Adrenal gland (tissue), 12 donors: ENCODE results near the gene ABCC6. TPM values are rescaled to one million over a fixed set of nuclear protein-coding genes. Genes with fewer than 3 reads are reported as not detected.
"Not testable (repeated sequence)": the region's sequence is repeated elsewhere in the genome, so short reads cannot be mapped to it uniquely, and the experiment has no call there.

ENCODE experiments used
- DNase-seq, 7 donors: peaks; one replicate each; pipeline ENCODE4 v3.0.0-alpha.2; 2019 to 2020
- H3K27ac ChIP-seq, 5 donors: fragments of 200-600 bp; sonication (generic) in 4 of 5; 1 replicate in 3 of 5; 2 replicates in 2 of 5; pipeline versions ENCODE4 v1.5.1 to v1.8.0; 2016 to 2020; ENCODE audit warnings: mild to moderate bottlenecking in 1 of 5
- H3K27me3 ChIP-seq: fragments of 200-600 bp; 2 replicates; pipeline ENCODE4 v1.8.0; 2021
- H3K36me3 ChIP-seq, 2 donors: fragments of 200-600 bp; replicated peaks in 1 of 2; 1 replicate in 1 of 2; 2 replicates in 1 of 2; pipeline versions ENCODE4 v1.5.1 to v1.8.0; 2018 to 2022
- H3K4me1 ChIP-seq, 2 donors: fragments of 200-600 bp; replicated peaks in 1 of 2; 1 replicate in 1 of 2; 2 replicates in 1 of 2; pipeline versions ENCODE4 v1.5.1 to v1.8.0; 2018 to 2021
- H3K4me3 ChIP-seq, 4 donors: fragments of 200-600 bp; sonication (generic) in 3 of 4; one replicate each; pipeline ENCODE4 v1.5.1; 2016 to 2018
- H3K9me3 ChIP-seq, 3 donors: fragments of 200-600 bp; sonication (generic) in 1 of 3; replicated peaks in 1 of 3; 1 replicate in 2 of 3; 2 replicates in 1 of 3; pipeline versions ENCODE4 v1.5.1 to v1.8.0; 2016 to 2021
- WGBS, 4 donors: extraction: QIAGEN DNeasy Blood & Tissue Kit in 2 of 4; methylation state at CpG; one replicate each; pipeline versions ENCODE4 v1.1.5 to v1.1.7; 2013 to 2017; 5-methylcytosine and 5-hydroxymethylcytosine counted together
- intact Hi-C, 2 donors: fragments of 100-400 bp; cut with DNase I; formaldehyde crosslinking; loops; one replicate each; pipeline versions ENCODE4 v1.14.1 to v1.15.0; 2022 to 2023
- polyA plus RNA-seq, 3 donors: library from polyadenylated mRNA; stranded (reverse); fragments of 200-250 nt in 2 of 3; fragments of 350-450 nt in 1 of 3; fragmentation: Illumina TruSeq in 1 of 3; extraction: RNeasy Lipid Tissue Mini Kit (QIAGEN cat#74804) in 1 of 3; gene quantifications; one replicate each; pipeline ENCODE4 v1.2.3, GENCODE V29; 2013 to 2014
- total RNA-seq, 9 donors: library from RNA; depleted of rRNA in 4 of 9; stranded (reverse); fragments of >200 nt in 4 of 9; fragments of 120-200 nt in 1 of 9; fragmentation: NEBNext Ultra II Directional in 1 of 9; extraction: Animal tissue kit (Norgen Biotek cat#: 25700) in 1 of 9; gene quantifications; one replicate each; pipeline versions ENCODE4 v1.1.0 to v1.2.4, GENCODE V29; 2013 to 2023
- TF ChIP-seq, protein P1 (sequence below), 6 experiments: fragments of 450-650 bp in 4 of 6; fragments of 200-600 bp in 2 of 6; sonication (generic) in 1 of 6; IDR thresholded peaks; 1 replicate in 5 of 6; 2 replicates in 1 of 6; pipeline versions ENCODE4 v1.5.1 to v1.8.0; 2016 to 2021; ENCODE audit warnings: antibody characterized with exemption in 6 of 6, mild to moderate bottlenecking in 2 of 6, moderate library complexity in 1 of 6
- donor health status: healthy with polysubstance abuse.
- donor health status: Bipolar disorder and iron deficiency.
- donor health status: DM: yes; HTN: yes; CAD: no.
- donor health status: DM: no; HTN: no; CAD: no.
- donor health status: DM: no; HTN: no; CAD: no.
- donor health status: DM: yes; HTN: yes; CAD: no.

Gene ABCC6
- total and polyA plus RNA-seq, 12 donors = 0.79 to 32.2 (median 4.5) TPM

DNA sequence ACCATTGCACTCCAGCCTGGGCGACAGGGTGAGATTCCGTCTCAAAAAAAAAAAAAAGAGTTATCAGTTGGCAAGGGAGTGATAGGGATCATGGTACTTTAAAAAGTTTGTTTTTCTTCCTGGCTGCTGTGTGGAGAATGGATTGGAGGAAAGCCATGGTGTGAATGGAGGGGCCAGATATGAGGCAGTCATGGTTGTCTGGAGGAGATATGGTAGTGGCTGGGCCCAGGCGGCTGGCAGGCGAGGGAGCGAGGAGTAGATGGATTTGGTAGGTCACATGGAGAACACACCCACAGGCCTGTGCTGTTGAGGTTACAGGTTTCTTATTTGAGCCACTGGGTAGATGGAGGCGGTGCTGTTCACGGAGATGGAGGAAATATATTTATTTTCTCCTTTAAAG lies 35.5 kb upstream of the ABCC6 start:
- DNase-seq, intact Hi-C loops: not testable (repeated sequence)

DNA sequence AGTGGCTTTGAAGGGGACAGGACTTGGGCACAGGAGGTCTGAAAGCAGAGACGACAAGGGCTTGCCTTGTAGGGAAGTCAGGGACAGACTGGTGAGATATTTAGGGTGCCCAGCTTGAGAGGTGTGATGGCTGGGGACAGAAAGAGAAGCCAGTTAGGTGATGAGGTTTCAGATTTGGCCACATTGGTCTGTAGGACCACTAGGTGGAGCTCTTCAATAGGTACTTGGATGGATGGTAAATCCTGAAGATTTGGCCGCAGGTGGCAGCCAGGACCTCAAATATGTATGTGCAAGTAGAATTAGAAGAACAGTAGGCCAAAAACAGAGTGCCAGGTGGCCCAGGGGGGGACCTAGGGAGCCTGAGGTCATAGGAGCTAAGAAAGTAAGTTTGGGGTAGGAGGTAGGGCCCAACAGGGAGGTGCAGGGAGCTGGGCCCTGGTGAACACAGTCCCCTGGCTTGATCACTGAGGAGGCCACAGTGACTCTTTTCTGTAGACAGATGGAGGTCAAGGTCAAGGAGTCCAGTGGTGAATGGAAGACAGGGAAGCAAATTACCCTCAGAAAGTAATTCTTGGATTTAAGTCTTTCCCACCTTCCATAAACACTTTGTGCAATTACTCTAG lies 34.1 kb upstream of the ABCC6 start:
- H3K9me3 ChIP-seq, intact Hi-C loops, H3K27me3 ChIP-seq, H3K27ac ChIP-seq, H3K36me3 ChIP-seq, H3K4me1 ChIP-seq, H3K4me3 ChIP-seq: not testable (repeated sequence)
- TF ChIP-seq, protein P1, sequence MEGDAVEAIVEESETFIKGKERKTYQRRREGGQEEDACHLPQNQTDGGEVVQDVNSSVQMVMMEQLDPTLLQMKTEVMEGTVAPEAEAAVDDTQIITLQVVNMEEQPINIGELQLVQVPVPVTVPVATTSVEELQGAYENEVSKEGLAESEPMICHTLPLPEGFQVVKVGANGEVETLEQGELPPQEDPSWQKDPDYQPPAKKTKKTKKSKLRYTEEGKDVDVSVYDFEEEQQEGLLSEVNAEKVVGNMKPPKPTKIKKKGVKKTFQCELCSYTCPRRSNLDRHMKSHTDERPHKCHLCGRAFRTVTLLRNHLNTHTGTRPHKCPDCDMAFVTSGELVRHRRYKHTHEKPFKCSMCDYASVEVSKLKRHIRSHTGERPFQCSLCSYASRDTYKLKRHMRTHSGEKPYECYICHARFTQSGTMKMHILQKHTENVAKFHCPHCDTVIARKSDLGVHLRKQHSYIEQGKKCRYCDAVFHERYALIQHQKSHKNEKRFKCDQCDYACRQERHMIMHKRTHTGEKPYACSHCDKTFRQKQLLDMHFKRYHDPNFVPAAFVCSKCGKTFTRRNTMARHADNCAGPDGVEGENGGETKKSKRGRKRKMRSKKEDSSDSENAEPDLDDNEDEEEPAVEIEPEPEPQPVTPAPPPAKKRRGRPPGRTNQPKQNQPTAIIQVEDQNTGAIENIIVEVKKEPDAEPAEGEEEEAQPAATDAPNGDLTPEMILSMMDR (IDR thresholded peaks at IDR 0.05) = peak in 1 of 6 experiments; percentile 17
- 42 to 68% (median 49%) methylated on average over 1 to 2 of the region's 2 CpGs for WGBS, 4 donors
- DNase-seq = peak in 1 of 7 donors; percentile 1

More for the DNA sequence above, 35.5 kb upstream of the ABCC6 start:
- H3K27ac ChIP-seq, H3K4me3 ChIP-seq, H3K27me3 ChIP-seq, H3K9me3 ChIP-seq, H3K4me1 ChIP-seq, H3K36me3 ChIP-seq: not testable (repeated sequence)
- WGBS, 4 donors = 89 to 98% (median 92%) methylated on average over 7 of the region's 7 CpGs

DNA sequence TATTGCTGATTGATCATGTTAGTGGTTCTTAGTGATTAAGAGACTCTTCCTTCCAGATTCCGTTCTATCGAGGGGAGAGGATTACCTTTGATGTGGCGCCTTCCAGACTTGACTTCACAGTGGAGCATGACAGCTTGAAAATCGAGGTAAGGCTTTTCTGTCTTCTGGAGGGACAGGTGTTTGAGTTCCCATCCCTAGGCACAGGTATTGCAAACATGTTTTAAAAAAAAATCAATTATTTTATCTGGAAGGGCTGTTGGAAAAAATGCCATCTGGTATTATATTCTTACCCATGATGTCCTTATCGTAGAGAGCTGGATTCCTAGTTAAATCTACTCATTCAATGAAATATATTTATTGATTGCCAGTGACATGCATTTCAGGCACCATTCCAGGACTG lies 29.1 kb upstream of the ABCC6 start:
- DNase-seq, H3K36me3 ChIP-seq, H3K4me3 ChIP-seq, H3K9me3 ChIP-seq, intact Hi-C loops, H3K27ac ChIP-seq, H3K27me3 ChIP-seq, H3K4me1 ChIP-seq: not testable (repeated sequence)
- no CpG with 5 or more reads among the region's 5 CpGs for WGBS, 4 donors

DNA sequence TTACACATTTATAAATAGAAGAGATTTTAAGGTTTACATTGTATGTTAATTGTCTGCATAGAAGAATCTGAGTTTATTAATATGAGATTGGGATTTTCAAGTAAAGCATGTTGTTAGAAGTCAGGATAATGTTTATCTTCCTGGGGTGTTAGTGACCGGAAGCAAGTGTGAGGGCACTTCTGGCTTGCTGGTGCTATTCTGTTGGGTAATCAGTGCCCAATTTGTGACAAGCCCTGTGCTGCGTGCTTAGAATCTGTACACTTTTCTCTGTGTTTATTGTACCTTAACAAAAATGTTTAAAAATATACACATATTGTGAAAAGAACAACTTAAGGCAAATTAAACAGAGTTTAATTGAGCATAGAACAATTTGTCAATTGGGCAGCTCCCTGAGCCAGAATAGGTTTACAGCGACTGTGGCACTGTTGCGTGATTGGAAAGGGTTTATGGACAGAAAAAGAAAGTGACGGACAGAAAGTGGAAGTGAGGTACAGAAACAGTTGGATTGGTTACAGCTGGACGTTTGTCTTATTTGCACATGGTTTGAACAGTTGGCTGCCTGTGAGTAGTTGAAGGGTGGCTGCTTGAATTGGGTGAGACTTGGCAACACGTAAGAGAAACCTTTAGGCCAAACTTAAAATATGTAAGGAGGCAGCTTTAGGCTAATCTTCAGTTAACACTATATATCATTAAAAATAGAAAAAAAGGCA lies 26.5 kb upstream of the ABCC6 start:
- 63 to 85% (median 79%) methylated on average over 3 to 4 of the region's 7 CpGs for WGBS, 4 donors
- not testable (repeated sequence) for H3K9me3 ChIP-seq, H3K27me3 ChIP-seq

DNA sequence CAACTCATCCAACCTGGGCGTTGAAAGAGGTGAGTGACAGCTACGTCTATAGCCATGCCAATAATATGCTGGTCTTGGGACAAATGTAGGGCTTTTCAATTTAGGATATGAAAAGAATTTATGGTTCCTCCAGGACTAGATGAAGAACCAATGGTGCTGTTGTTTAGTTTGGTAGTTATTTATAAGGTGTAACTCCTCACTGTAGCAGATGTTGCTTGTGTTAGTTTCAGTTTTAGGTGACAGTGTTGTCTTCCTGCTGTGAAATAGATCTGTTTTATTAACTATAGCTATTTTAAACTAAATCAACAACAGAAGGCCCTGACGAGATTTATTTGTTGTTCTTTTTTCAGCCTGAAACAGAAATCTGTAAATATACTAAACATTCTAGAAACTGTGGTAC lies 24.1 kb upstream of the ABCC6 start:
- no CpG with 5 or more reads among the region's 3 CpGs for WGBS, 4 donors
- H3K4me3 ChIP-seq, H3K27ac ChIP-seq, DNase-seq, H3K4me1 ChIP-seq, intact Hi-C loops, H3K9me3 ChIP-seq, H3K36me3 ChIP-seq, H3K27me3 ChIP-seq: not testable (repeated sequence)

More for the DNA sequence above, 26.5 kb upstream of the ABCC6 start:
- H3K27ac ChIP-seq, H3K36me3 ChIP-seq, intact Hi-C loops, H3K4me3 ChIP-seq, H3K4me1 ChIP-seq, DNase-seq: not testable (repeated sequence)

DNA sequence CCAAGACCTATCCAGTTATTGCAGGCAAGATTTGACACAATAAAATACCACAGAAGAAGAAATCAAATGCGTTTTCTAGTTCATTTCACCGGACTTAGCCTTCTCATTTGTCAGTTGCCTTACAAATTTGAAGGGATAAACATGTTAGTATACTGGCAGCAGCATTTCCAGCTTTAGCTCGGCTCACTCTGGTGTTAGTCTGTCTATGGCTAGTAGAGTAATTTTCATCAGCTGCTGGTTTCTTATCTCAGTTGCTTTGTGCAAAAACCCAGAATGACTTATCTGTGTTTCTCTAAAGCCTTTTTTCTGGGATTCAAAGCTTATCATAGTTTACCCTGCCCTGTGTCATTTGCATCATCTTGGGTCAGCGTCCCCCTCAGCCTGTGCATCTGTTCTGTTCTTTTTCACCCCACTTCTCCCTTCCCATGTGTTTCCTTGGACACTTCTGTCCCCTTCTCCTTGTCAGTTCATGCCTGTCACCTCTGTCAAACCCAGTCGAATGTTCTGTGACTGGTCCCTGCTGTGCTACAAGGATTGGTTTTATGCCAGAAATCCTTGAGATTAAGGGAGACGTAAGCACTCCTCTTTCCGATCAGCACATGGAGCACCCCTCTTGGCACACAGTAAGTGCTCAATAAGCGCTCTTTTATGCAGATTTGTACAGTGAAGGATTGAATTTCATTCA lies 23.4 kb upstream of the ABCC6 start:
- H3K4me1 ChIP-seq, H3K36me3 ChIP-seq, H3K4me3 ChIP-seq, DNase-seq, intact Hi-C loops, H3K9me3 ChIP-seq, H3K27ac ChIP-seq, H3K27me3 ChIP-seq: not testable (repeated sequence)
- WGBS, 4 donors = 63 to 85% (median 66%) methylated on average over 2 to 4 of the region's 8 CpGs

DNA sequence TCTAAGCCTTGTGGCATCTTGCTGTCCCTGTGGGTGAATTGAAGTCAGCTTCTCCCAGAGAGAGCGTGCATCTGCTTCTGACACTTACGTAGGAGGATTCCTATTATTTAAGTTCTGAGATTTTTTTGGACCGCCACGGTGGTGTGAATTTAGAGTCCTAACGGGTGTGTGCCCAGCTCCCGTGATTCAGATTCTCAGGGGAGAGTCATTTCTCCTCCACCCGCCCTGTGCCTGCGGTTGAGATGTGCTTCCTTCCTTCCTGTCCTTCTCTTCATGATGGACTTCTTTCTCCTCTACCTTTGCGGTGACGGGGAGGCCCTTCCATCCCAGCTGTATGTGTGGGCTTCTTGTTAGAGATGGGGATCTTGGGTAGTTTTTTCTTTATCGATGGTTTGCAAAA lies 20.6 kb upstream of the ABCC6 start:
- H3K27ac ChIP-seq, intact Hi-C loops, H3K27me3 ChIP-seq, H3K36me3 ChIP-seq, DNase-seq, H3K9me3 ChIP-seq, H3K4me1 ChIP-seq, H3K4me3 ChIP-seq: not testable (repeated sequence)
- 91 to 100% (median 92%) methylated on average over 5 to 11 of the region's 11 CpGs for WGBS, 4 donors

DNA sequence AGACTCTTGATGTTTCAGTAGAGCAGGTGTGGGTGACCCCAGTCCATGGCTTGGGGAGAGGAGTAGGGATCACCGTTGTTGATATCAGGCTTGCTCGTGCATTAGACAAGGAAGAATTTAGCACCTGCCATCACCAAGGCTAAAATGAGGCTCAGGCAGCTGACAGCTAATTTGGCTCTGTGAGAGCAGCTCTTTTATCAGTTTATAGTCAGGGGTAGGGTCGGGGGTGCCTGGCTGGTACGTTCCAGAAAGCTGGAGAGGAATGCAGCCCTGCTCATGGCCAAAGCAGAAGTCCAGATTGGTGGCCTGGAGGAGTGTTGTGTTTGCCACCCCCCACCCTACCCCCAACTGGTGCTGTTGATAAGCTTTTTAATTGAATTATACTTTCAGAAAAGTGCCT lies 17.4 kb upstream of the ABCC6 start:
- WGBS, 4 donors = 60 to 89% (median 76%) methylated on average over 1 to 4 of the region's 4 CpGs
- DNase-seq, H3K9me3 ChIP-seq, intact Hi-C loops, H3K36me3 ChIP-seq, H3K27ac ChIP-seq, H3K4me1 ChIP-seq, H3K27me3 ChIP-seq, H3K4me3 ChIP-seq: not testable (repeated sequence)

DNA sequence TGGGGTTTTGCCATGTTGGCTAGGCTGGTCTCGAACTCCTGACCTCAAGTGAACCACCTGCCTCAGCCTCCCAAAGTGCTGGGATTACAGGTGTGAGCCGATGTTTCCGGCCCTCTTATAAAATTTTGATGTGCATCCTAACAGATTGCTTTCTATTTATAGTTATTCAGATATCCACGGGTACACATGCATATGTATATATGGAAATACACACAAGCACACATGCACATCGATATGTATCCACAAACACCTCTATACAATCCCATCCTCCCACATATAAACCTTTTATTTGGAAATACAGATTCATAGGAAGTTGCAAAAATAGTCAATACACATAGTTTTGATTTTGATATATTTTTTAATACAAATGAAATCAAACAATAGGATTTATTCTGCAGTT lies 14.4 kb upstream of the ABCC6 start:
- H3K4me3 ChIP-seq, H3K9me3 ChIP-seq, H3K27me3 ChIP-seq, H3K27ac ChIP-seq, H3K36me3 ChIP-seq, intact Hi-C loops, DNase-seq, H3K4me1 ChIP-seq: not testable (repeated sequence)
- WGBS, 4 donors = 90 to 93% (median 91%) methylated on average over 5 of the region's 5 CpGs

DNA sequence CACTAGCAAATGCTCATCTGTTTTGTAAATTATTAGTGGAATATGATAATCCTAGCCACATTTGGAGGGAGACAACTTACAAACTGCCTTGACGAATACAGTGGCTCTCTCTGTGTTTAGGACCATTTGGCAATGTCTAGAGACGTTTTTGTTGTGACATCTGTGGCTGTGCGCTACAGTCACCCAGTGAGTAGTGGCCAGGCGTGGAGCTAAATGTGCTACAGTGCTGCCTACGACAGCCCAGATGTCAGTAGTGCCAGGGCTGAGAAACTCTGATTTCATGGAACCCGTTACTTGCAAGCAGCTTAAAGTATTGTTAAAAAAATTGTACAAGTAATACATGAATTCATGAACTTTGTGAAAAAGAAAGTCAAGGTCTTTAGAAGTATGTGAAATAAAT lies 13.8 kb upstream of the ABCC6 start:
- H3K36me3 ChIP-seq, intact Hi-C loops, H3K4me1 ChIP-seq, H3K4me3 ChIP-seq, H3K9me3 ChIP-seq, H3K27me3 ChIP-seq, H3K27ac ChIP-seq: not testable (repeated sequence)
- whole genome bisulfite sequencing, 4 donors = 60 to 82% (median 72%) methylated on average over 3 to 6 of the region's 6 CpGs
- peak in 2 of 7 donors; percentile 44 to 58 for DNase-seq
